Neural progenitor cell (in vitro differentiated cells): ENCODE results near the gene SPATA22.

Experiments
- EZH2phosphoT487 ChIP-seq: fragments of 200-600 bp; sonication (generic); IDR thresholded peaks from 2 replicates; pipeline ENCODE4 v1.6.1; 2017; ENCODE audit warnings: antibody characterized with exemption
- TF ChIP-seq, protein P1 (sequence below): fragments of 200-600 bp; sonication (generic); IDR thresholded peaks from 2 replicates; pipeline ENCODE4 v1.5.1; 2017; ENCODE audit warnings: antibody characterized with exemption, mild to moderate bottlenecking

DNA sequence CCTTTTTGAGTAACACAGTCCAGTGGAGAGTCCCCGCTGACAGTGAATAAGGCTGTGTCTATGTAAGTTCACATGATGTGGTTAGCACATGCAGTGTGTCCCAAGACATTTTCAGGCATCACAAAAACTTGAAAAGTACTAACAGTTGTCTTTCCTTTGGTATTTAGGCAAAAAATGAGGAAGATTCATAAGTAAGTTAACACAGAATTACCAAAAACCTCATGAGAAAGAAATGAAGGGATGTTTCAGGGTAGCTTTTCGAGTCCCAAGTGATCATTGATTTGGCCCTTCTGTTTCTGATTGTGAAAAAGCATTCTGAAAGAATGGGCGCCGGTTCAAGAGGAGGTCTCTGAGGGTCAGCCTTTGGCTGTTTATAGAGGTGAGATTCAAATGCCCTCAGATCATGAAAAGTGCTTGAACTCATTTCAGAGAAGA is 3.6 kb upstream of the SPATA22 start:
- TF ChIP-seq, protein P1, sequence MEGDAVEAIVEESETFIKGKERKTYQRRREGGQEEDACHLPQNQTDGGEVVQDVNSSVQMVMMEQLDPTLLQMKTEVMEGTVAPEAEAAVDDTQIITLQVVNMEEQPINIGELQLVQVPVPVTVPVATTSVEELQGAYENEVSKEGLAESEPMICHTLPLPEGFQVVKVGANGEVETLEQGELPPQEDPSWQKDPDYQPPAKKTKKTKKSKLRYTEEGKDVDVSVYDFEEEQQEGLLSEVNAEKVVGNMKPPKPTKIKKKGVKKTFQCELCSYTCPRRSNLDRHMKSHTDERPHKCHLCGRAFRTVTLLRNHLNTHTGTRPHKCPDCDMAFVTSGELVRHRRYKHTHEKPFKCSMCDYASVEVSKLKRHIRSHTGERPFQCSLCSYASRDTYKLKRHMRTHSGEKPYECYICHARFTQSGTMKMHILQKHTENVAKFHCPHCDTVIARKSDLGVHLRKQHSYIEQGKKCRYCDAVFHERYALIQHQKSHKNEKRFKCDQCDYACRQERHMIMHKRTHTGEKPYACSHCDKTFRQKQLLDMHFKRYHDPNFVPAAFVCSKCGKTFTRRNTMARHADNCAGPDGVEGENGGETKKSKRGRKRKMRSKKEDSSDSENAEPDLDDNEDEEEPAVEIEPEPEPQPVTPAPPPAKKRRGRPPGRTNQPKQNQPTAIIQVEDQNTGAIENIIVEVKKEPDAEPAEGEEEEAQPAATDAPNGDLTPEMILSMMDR, result no peak
- TF ChIP-seq EZH2phosphoT487, result no peak
